Lung (tissue), 12 donors: Measurements from ENCODE around the gene TMEM128. TPM values are rescaled to one million over a fixed set of nuclear protein-coding genes. Genes with fewer than 3 reads are reported as not detected.

Experiments
- ATAC-seq: fragments of 200-7000 bp; cut with Tn5 transposase; one replicate; pipeline ENCODE4 v1.9.1; 2020; ENCODE audit warnings: moderate number of reproducible peaks; ENCODE audit not compliant: insufficient read depth, low FRiP score
- DNase-seq, 3 donors: peaks; one replicate each; pipeline ENCODE4 v3.0.0-alpha.2; 2013 to 2017
- H3K27ac ChIP-seq, 2 donors: one replicate each; pipeline ENCODE4 v1.5.1; 2013; ENCODE audit warnings: mild to moderate bottlenecking in 2 of 2, moderate library complexity in 2 of 2, control low read depth in 1 of 2, inconsistent platforms in 1 of 2, low read depth in 1 of 2, low read length in 1 of 2
- H3K27me3 ChIP-seq, 3 donors: one replicate each; pipeline ENCODE4 v1.5.1; 2013; ENCODE audit warnings: low read length in 2 of 3; ENCODE audit not compliant: control insufficient read depth in 3 of 3, insufficient read depth in 3 of 3
- H3K36me3 ChIP-seq, 4 donors: one replicate each; pipeline ENCODE4 v1.5.1; 2013; ENCODE audit warnings: low read length in 4 of 4, mild to moderate bottlenecking in 1 of 4, moderate library complexity in 1 of 4; ENCODE audit not compliant: control insufficient read depth in 4 of 4, insufficient read depth in 4 of 4
- H3K4me1 ChIP-seq, 5 donors: one replicate each; pipeline ENCODE4 v1.5.1; 2013; ENCODE audit warnings: low read length in 5 of 5, mild to moderate bottlenecking in 2 of 5, moderate library complexity in 1 of 5; ENCODE audit not compliant: control insufficient read depth in 5 of 5, insufficient read depth in 5 of 5
- H3K4me3 ChIP-seq: one replicate; pipeline ENCODE4 v1.5.1; 2013; ENCODE audit warnings: mild to moderate bottlenecking, control low read depth, moderate library complexity
- H3K9ac ChIP-seq, 2 donors: one replicate each; pipeline ENCODE4 v1.5.1; 2013; ENCODE audit warnings: low read length in 2 of 2, control low read depth in 1 of 2; ENCODE audit not compliant: insufficient read depth in 1 of 2
- H3K9me3 ChIP-seq, 4 donors: one replicate each; pipeline ENCODE4 v1.5.1; 2013; ENCODE audit warnings: low read length in 3 of 4, mild to moderate bottlenecking in 1 of 4, moderate library complexity in 1 of 4; ENCODE audit not compliant: control insufficient read depth in 4 of 4, insufficient read depth in 3 of 4
- WGBS, 2 donors: extraction: QIAGEN DNeasy Blood & Tissue Kit; methylation state at CpG; one replicate each; pipeline ENCODE4 v1.1.7; 2013; 5-methylcytosine and 5-hydroxymethylcytosine counted together
- polyA plus RNA-seq, 2 donors: library from polyadenylated mRNA; stranded (reverse); fragments of 200-250 nt; gene quantifications; one replicate each; pipeline ENCODE4 v1.2.1, GENCODE V29; 2013
- total RNA-seq, 2 donors: library from RNA; depleted of rRNA in 1 of 2; stranded (reverse); fragments of >200 nt in 1 of 2; gene quantifications; one replicate each; pipeline ENCODE4 v1.2.1, GENCODE V29; 2014 to 2021
- TF ChIP-seq, protein P1 (sequence below): IDR thresholded peaks from 2 replicates; pipeline ENCODE4 v1.5.1; 2012; ENCODE audit warnings: mild to moderate bottlenecking; ENCODE audit errors: control extremely low read depth, extremely low read depth
- donor health status: control.
- donor health status: control.
- donor health status: Bipolar disorder and iron deficiency.
- donor health status: healthy.
- donor health status: DM: yes; HTN: yes; CAD: no.

The TMEM128 gene
- total and polyA plus RNA-seq, 4 donors, result 27.5 to 31.3 (median 29.2) TPM

DNA sequence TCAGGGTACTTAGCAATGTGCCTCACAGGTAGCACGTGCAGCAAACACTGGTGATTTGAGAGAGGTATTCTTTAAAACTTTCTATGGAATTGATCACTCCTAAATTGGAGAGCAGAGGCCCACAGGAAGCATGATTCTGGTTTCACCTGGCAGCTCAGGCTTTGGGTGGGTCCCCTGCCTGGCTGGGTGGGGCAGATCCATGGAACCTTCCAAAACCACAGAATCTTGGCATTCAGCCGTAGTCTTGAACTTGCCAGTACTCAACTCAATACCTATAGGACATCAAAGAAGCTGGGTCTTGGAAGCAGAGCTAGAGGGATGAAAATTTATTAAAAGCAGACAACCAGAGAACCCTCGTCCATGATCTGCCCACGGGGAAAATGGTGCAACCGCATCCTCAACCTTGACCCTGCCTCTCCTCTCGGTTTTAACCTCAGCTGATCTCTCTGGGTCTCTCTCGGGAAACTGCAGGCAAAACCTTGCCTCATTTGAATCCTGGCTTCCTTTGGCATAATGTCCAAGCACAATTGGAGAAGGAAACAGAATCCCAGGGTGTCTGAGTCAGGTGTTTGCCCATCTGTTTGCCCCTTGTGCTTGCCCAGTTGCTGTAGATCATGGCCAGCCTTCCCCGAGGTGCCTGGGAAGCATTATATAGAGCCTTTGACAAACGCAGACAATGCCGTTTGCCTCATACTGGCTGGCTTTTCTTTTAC is 44.2 kb downstream of the TMEM128 start:
- Histone ChIP-seq H3K4me1 (no peaks in the 10 kb centered on the region), H3K36me3 (no peaks in the 10 kb centered on the region), H3K27ac (no peak overlapping the region), H3K9me3 (peaks cover 0 to 6% (median 0%) of the 10 kb centered on the region in 4 donors), H3K4me3 (no peak overlapping the region), H3K9ac (no peak overlapping the region), H3K27me3 (peaks cover 0 to 9% (median 0%) of the 10 kb centered on the region in 3 donors)
- DNase-seq (no peak), ATAC-seq (no peak)
- WGBS, 2 donors, result 81 to 92% methylated on average over 10 of the region's 10 CpGs
- TF ChIP-seq, protein P1, sequence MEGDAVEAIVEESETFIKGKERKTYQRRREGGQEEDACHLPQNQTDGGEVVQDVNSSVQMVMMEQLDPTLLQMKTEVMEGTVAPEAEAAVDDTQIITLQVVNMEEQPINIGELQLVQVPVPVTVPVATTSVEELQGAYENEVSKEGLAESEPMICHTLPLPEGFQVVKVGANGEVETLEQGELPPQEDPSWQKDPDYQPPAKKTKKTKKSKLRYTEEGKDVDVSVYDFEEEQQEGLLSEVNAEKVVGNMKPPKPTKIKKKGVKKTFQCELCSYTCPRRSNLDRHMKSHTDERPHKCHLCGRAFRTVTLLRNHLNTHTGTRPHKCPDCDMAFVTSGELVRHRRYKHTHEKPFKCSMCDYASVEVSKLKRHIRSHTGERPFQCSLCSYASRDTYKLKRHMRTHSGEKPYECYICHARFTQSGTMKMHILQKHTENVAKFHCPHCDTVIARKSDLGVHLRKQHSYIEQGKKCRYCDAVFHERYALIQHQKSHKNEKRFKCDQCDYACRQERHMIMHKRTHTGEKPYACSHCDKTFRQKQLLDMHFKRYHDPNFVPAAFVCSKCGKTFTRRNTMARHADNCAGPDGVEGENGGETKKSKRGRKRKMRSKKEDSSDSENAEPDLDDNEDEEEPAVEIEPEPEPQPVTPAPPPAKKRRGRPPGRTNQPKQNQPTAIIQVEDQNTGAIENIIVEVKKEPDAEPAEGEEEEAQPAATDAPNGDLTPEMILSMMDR, result no peak

DNA sequence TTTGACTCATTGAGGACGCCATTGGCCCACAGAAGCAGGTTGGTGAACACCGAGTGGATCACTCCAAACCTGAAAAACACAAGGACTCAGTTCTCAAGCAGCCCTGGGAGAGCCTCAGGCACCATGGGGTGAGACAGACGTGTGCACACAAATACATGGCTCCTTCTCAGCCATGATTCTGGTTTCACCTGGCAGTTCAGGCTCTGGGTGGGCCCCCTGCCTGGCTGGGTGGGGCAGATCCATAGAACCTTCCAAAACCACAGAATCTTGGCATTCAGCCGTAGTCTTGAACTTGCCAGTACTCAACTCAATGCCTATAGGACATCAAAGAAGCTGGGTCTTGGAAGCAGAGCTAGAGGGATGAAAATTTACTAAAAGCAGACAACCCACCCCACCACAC is 45.5 kb downstream of the TMEM128 start:
- TF ChIP-seq, protein P1, result no peak
- H3K9me3 ChIP-seq, result peaks cover 0 to 6% (median 0%) of the 10 kb centered on the region in 4 donors
- no peak overlapping the region for H3K9ac ChIP-seq
- peaks cover 0 to 6% (median 0%) of the 10 kb centered on the region in 3 donors for H3K27me3 ChIP-seq
- H3K4me1 ChIP-seq, result no peaks in the 10 kb centered on the region
- DNase-seq, result no peak
- H3K36me3 ChIP-seq, result no peaks in the 10 kb centered on the region
- H3K27ac ChIP-seq, result no peak overlapping the region
- H3K4me3 ChIP-seq, result no peak overlapping the region
- no peak for ATAC-seq
- 81 to 82% methylated on average over 4 of the region's 4 CpGs for WGBS, 2 donors

DNA sequence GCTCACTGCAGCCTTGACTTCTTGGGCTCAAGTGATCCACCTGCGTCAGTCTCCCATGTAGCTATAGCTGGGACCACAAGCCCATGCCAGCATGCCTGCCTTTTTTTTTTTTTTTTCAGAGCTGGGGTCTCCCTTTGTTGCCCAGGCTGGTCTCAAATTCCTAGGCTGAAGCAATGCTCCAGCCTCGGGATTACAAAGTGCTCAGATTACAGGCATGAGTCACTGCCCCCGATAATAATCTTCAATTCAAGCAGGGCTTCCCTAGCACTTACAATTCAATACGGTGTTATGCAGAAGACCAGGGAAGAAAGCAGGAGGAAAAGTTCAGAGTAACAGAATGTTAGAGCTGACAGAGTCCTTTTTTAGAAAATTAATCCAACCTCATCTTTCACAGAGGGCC is 47.4 kb downstream of the TMEM128 start:
- no peaks in the 10 kb centered on the region for H3K4me1 ChIP-seq
- TF ChIP-seq, protein P1, result no peak
- H3K4me3 ChIP-seq, result no peak overlapping the region
- ATAC-seq, result no peak
- peaks cover 0 to 5% (median 0%) of the 10 kb centered on the region in 4 donors for H3K9me3 ChIP-seq
- H3K27ac ChIP-seq, result no peak overlapping the region
- H3K36me3 ChIP-seq, result no peaks in the 10 kb centered on the region
- peaks cover 0 to 3% (median 0%) of the 10 kb centered on the region in 3 donors for H3K27me3 ChIP-seq
- DNase-seq, result no peak
- H3K9ac ChIP-seq, result no peak overlapping the region
- 58 to 60% methylated on average over 3 to 4 of the region's 4 CpGs for WGBS, 2 donors
